GM19467 (cell line): ENCODE data around the gene FAN1.
"Not testable (repeated sequence)": the region's sequence is repeated elsewhere in the genome, so short reads cannot be mapped to it uniquely, and the experiment has no call there.

ENCODE experiments used
- ATAC-seq: cut with Tn5 transposase; IDR thresholded peaks from one replicate; pipeline ENCODE4 v1.9.1; 2021; ENCODE audit warnings: mild to moderate bottlenecking, moderate library complexity; ENCODE audit not compliant: unreplicated experiment

Gene FAN1

DNA sequence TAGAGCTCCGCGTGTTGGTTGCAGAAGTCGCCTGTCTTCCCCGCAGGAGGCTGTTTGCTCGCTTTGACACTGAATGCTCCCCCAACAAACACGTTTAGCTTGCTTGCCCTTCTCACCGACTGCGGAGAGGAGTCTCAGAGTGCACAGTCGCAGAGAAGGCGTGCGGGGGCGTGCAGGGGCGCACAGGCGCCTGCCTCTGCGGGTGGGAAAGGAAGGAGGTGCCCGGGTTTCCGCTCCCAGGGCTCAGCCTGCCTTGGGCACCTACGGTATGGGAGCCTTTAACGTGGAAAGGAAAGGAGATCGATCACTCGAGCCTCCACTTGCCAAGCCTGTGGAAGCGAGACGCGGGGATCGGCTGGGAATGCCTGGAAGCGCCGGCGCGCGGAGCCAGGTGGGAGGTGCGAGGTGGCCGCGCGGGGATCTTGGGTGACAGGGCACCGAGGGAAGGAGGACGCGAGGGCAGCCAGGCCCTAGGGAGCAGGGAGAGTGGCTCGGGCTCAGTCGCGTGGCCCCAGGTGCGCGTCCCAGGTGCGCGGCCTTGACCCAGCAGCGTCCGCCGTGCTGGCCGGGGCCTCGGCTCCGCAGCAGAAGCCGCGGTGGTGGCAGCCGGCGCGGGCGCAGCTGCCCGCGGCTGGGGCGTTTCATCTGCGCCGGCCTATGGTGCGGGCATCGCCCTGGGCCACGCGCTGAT lies at the start of gene FAN1:
TSS of gene FAN1 (plus strand) at position 419 of the 691 bp plus-strand sequence. CDS start 749 bp downstream, outside the sequence.
- ATAC-seq, result peak; percentile 86

DNA sequence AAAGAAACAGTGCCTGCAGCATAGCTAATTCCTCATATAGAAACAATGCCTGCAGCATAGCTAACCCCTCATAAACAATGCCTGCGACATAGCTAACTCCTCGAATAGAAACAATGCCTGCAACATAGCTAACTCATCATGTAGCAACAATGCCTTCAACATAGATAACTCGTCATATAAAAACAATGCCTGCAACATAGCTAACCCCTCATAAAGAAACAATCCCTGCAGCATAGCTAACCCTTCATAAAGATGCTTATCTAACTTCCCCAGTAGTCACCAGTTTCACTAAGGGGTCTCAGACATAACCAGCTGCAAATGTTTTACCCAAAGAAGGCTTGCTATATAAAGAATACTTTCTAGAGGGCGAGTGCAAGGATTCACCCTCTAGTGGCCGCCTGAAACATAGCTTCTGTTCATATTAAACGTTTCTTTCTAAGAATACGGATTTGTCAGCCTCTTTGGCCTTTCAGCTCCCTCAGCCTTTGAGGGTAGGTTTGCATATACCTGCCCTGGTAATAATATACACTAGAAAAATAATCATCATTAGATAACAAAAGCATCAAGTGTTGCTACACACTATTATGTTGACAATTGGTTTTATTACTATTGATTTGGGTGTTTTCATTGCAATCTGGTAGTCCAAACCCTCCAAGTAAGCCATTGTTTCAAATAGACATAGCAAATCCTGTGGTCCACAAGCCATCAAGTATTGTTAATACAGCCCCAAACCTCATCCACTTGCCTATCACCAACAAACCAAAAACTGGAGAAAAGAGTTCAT lies 44.4 kb upstream of the FAN1 start:
- ATAC-seq, result no peak

GRCh38 chr15:30865257-30865656 lies 38.5 kb upstream of the FAN1 start:
- no peak for ATAC-seq

GRCh38 chr15:30870681-30871080 lies 33.0 kb upstream of the FAN1 start:
- no peak for ATAC-seq

GRCh38 chr15:30872341-30872748 lies 31.4 kb upstream of the FAN1 start:
- ATAC-seq, result no peak

GRCh38 chr15:30877070-30877469 lies 26.6 kb upstream of the FAN1 start:
- no peak for ATAC-seq

- no peak for ATAC-seq
Measured at GRCh38 chr15:30878515-30878914, 25.2 kb upstream of the FAN1 start.

- ATAC-seq, result no peak
Measured at GRCh38 chr15:30882849-30883433, 20.8 kb upstream of the FAN1 start.

DNA sequence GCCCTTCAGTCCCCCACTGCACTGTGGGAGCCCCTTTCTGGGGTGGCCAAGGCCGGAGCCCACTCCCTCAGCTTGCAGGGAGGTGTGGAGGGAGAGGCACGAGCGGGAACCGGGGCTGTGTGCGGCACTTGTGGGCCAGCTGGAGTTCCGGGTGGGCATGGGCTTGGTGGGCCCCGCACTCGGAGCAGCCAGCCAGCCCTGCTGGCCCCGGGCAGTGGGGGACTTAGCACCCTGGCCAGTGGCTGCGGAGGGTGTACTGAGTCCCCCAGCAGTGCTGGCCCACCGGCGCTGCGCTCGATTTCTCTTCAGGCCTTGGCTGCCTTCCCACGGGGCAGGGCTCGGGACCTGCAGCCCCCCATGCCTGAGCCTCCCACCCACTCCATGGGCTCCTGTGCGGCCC lies 20.0 kb upstream of the FAN1 start:
- ATAC-seq, result not testable (repeated sequence)

- no peak for ATAC-seq
Measured at GRCh38 chr15:30885814-30886213, 17.9 kb upstream of the FAN1 start.

GRCh38 chr15:30889196-30889595 lies 14.5 kb upstream of the FAN1 start:
- no peak for ATAC-seq

- no peak for ATAC-seq
Measured at GRCh38 chr15:30895461-30896210, 8.1 kb upstream of the FAN1 start.

DNA sequence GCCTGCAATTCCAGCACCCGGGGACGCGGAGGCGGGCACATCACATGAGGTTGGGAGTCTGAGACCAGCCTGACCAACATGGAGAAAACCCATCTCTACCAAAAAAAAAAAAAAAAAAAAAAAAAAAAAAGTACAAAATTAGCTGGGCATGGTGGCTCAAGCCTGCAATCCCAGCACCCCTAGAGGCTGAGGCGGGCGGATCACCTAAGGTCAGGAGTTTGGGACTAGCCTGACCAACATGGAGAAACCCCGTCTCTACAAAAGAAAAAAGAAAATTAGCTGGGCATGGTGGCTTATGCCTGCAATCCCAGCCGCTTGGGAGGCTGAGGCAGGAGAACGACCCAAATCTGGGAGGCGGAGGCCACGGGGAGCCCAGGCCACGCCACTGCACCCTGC lies 7.5 kb upstream of the FAN1 start:
- ATAC-seq, result no peak

DNA sequence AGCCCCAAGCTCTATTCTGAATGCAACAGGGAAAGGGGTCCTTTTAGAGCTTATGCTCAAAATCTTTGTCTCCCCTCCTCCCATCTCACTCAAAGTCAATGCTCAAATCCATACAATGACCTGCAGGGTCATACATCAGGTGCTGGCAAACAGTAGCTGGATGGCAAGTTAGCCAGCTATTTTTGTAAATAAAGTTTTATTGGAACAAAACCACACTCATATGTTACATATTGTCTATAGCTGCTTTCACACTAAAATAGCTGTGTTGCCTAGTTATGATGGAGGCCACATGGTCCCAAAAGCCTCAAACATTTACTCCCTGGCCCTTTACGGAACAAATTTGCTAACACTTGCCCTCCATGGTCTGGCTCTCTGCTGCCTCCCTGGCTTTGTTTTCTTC lies 1.8 kb upstream of the FAN1 start:
- ATAC-seq, result no peak

DNA sequence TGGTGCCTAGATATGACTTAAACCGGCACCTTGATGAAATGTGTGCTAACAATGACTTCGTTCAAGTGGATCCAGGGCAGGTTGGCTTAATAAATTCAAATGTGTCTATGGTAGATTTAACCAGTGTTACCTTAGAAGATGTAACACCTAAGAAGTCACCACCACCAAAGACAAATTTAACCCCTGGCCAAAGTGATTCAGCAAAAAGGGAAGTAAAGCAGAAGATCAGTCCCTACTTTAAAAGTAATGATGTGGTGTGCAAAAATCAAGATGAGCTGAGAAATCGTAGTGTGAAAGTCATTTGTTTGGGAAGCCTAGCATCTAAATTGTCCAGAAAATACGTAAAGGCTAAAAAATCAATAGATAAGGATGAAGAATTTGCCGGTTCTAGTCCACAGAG lies 1.1 kb downstream of the FAN1 start:
- ATAC-seq, result no peak

DNA sequence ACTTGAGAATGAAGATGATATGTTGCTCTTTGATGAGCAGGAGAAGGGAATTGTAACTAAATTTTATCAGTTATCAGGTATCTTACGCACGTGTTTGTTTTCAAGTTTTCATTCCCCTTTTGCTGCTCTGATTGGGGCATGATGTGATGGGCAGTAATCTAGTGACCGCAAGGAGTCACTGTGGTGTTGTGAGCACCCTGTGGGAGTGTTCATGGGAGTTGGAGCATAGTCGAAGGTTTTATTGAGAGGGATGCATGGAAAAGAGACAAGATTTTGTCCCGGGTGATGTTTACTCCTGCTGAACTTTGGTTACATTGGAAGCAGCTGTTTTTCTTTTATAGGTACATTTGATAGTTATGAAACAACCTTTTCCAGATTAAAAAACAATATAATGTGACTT lies 2.1 kb downstream of the FAN1 start:
- no peak for ATAC-seq

DNA sequence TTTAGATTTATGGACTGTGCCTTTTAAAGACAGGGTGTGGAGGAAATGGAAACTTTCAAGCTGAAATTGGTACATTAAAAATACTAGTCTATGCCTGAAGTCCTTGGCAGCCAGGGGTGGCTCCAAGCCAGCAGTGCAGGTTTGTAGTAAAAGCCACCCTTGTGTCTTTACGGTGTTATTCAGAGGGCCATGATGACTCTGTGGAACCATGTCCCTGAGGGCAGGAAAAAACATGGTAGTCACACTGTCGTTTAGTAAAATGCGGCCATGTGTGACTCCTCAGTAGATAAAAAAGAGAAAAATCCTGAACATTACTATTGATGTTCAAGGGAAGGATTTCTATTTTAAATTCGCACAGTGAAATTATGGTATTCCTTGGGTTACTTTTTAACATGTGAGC lies 2.7 kb downstream of the FAN1 start:
- no peak for ATAC-seq

- no peak for ATAC-seq
Measured at GRCh38 chr15:30913761-30914160, 10.0 kb downstream of the FAN1 start.

GRCh38 chr15:30917013-30917412 lies 13.3 kb downstream of the FAN1 start:
- no peak for ATAC-seq

DNA sequence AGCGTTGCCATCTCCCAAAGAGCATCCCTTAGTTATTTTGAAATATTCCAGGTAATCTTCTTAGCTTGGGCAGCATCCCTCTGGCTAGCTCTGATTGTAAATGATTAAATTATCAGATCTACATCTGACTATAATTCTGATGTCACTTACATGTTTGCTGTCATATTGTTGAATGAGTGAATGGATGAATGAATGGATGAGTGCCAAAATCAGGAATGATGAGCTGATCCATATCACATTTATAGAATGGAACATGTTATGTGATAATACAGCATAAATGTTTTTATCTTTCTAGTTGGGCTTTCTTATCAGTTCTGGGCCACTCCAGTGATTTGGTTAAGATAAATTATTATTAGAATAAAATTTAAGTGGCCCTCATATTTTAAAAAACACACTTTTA lies 14.0 kb downstream of the FAN1 start:
- no peak for ATAC-seq

DNA sequence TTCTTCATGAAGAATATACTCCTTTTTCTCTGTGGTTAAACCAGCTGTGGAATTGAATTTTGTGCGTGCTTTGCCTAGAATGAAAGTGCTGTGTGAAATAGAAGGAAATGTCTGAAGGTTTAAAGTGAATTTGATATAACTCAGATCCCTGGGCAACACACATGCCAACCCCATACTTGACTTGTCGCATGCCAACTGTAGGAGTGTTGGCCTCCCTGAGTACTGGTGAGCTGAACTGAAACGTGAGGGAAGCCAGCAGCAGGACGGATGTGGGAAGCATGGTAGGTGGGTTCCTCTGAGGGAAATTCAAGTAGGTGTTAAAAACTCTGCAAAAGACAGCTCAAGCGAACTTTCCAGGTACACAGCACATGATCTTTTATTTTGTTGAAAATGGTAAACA lies 14.7 kb downstream of the FAN1 start:
- no peak for ATAC-seq
